GM18867 (cell line): ENCODE measurements around the gene APLF.

Experiments
- ATAC-seq: cut with Tn5 transposase; IDR thresholded peaks from one replicate; pipeline ENCODE4 v1.9.1; 2021; ENCODE audit warnings: mild to moderate bottlenecking, moderate library complexity; ENCODE audit not compliant: unreplicated experiment

APLF gene

GRCh38 chr2:68467077-68467960 lies at the start of gene APLF, which contains the start of gene FBXO48:
Gene APLF (plus strand): TSS chr2:68467585. CDS start chr2:68467732, 147 bp downstream.
Gene FBXO48 (minus strand): TSS chr2:68467294. CDS start chr2:68465145, 2,149 bp downstream.
- peak; percentile 92 for ATAC-seq

- ATAC-seq: no peak
Observed at GRCh38 chr2:68417926-68418325, 49.5 kb upstream of the APLF start.

- no peak for ATAC-seq
Observed at GRCh38 chr2:68418419-68418818, 49.0 kb upstream of the APLF start.

DNA sequence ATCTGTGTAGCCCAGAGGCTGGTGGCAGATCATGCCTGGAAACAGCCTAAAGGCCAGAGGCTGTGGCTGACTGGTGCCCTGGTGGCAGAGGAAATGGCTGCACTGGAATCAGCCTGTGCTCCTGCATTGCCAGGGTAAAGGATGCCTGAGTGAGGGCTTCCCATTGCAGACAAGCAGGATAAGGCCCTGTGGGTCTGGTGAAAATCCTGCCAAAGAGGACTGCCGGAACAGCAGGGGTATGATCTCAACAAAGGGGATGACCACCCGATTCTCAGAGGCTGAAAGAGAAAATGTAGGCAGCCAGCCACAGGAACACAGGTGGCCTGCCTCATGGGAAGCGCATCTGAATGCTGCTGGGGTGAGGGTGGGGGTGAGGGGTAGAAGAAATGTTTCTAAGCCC lies 48.5 kb upstream of the APLF start:
- ATAC-seq: no peak

DNA sequence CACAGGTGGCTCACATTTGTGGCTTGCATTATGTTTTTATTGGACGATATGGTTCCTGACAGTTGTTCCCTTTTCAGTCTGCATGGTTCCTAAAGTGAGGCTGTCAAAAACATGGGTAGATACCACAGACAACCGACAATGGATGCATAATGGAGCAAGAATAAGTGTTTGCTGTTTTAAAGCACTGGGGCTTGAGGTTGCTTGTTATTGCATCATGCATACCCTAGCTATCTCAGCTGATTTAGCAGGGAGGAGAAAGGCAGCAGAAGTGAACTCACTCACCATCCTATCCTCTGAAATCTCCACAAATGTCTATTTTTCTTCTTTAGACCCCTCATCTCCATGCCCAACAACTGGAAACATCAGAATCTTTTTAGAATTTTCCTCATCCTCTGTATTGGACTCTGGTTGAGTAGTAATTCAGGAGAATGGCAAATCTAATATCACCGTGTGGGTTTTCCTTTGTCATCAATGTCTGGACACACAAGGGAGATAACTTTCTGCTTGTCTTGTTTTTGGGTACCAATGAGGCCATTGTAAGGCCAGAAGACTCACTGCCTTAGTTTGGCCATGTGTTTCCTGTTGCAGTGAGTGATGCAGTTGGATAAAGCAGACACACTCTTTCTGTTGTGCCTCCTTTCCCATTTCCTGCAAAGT lies 47.0 kb upstream of the APLF start:
- ATAC-seq: no peak

GRCh38 chr2:68423966-68424650 lies 43.3 kb upstream of the APLF start:
- ATAC-seq: peak; percentile 85

- no peak for ATAC-seq
Observed at GRCh38 chr2:68425503-68425902, 41.9 kb upstream of the APLF start.

DNA sequence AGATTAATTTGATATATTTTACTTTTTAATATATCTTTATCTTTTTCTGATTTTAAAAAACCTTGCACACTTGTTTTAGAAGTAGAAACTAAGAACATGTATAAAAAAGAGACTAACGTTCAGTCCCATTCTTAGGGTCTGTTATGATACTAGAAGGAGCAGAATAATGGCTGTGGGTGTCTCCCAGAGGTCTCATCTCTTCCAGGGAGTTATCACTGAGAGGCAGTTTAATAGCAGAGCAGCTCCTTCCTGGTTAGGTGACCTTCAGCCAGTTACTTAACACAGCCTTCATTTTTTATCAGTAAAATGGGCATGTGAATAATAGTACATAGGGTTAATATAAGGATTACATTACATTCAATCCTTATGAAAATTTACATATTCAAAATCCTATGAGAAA lies 40.9 kb upstream of the APLF start:
- ATAC-seq: no peak

DNA sequence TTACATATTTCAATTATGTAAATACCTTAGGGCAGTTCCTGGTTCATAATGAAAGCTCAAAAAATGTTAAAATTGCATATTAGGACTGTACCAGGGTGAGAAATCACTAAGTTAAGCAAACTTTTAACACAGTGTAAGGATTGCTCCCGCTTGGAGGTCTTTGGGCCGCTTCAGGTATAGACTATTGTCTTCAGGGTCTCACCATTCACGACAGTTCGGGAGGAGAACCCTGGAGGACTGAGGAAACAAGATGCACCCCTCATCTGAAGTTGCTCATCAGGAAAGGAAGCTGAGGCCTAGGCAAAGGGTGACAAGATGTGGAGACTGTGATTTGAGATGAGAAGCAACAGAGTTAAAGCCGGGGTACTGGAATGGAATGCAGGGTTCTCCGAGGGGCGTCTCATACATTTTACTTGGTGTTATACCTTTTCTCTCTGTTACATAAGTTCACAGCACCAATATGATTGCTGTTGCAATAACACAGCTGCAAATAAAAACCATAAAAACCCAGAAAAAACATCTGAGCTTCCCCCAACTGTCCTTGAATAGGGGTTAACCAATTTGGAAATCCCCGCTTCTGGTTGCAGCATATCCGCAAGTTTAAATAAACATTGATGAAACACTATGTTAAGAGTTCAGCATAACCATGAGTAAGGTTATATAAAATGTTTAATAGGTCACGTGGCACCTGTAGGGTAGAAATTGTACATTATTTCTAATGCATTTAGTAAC lies 40.4 kb upstream of the APLF start:
- ATAC-seq: peak; percentile 24

- no peak for ATAC-seq
Observed at GRCh38 chr2:68428126-68428525, 39.3 kb upstream of the APLF start.

DNA sequence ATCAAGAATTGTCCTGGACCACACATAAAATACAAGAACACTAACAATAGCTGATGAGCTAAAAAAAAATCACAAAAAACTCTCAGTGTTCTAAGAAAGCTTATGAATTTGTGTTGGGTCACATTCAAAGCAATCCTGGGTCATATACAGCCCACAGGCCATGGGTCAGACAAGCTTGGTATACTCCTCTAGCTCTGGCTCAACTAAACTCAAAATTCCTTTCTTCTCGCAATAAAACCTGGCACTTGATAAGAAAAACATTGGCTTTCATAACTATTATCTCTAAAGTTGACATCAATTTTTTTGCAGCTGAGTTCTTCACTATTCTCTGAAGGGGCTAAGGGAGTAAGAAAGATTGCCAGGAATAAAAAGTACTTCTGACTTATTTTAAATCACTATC lies 38.6 kb upstream of the APLF start:
- no peak for ATAC-seq

DNA sequence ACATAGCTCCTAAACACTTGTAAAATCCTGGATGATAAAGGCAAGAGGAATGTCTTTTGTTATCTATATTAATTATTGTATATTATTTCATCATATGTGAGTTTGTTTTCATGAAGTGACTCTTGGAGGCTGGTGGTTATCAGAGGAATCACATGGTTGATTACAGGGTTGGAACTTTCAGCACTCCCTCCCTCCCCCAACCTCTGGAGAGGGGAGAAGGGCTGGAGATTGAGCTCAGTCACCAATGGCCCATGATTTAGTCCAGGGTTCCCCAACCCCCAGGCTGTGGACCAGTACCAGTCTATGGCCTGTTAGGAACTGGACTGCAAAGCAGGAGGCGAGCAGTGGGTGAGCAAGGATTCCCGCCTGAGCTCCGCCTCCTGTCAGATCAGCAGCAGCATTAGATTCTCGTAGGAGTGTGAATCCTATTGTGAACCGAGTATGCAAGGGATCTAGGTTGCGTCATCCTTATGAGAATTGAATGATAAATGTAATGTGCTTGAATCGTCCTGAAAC lies 38.0 kb upstream of the APLF start:
- ATAC-seq: no peak

DNA sequence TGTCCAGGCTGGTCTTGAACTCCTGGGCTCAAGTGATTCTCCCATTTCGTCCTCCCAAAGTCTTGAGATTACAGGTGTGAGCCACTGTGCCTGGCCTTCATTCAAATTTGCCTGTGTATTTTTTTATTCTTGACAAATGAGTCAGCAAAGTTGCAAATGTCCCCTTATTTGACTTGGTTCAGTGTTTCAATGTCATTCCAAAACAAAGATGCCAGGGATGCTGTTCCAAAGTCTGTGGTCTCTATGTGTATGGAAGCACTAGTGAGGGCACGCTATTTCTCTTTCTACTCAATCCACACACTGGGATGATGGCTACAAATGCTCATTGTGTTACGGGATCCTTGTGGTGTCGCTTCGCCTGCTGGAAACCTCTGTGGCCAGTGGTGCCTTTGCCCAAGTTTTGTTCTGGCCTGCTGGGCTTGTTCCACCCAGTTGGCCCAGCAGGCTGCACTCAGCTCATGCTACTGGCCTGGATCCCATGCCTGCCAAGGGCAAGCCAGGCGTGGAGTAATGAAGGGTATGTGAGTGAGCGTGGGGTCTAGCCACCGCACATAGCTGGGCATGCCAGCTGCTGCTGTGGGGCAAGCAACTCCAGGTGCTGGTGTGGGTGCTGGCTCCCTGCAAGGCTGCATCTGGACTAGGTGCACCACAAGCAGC lies 35.9 kb upstream of the APLF start:
- ATAC-seq: no peak

GRCh38 chr2:68432696-68433658 lies 34.4 kb upstream of the APLF start:
- no peak for ATAC-seq

GRCh38 chr2:68434981-68435380 lies 32.4 kb upstream of the APLF start:
- ATAC-seq: no peak

- no peak for ATAC-seq
Observed at GRCh38 chr2:68435615-68436014, 31.8 kb upstream of the APLF start.

DNA sequence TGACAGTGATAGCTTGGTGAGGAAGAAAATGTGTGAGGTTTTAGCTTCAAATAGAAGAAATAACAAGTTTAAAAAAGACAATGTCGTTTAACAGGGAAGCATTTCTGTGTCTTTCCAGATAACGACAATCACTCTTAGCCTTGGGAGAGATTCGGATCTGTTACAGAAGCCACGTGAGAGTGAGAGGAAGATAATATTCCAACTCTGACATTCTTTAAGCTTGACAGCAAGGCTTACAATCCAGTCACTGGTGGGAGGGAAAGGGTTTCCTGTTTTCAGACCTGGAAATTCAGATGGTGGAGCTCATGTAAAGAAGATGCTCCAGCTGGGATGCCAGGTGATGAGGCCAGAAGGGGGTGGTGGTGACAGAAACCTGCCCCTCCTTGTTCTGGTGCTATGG lies 31.1 kb upstream of the APLF start:
- no peak for ATAC-seq

DNA sequence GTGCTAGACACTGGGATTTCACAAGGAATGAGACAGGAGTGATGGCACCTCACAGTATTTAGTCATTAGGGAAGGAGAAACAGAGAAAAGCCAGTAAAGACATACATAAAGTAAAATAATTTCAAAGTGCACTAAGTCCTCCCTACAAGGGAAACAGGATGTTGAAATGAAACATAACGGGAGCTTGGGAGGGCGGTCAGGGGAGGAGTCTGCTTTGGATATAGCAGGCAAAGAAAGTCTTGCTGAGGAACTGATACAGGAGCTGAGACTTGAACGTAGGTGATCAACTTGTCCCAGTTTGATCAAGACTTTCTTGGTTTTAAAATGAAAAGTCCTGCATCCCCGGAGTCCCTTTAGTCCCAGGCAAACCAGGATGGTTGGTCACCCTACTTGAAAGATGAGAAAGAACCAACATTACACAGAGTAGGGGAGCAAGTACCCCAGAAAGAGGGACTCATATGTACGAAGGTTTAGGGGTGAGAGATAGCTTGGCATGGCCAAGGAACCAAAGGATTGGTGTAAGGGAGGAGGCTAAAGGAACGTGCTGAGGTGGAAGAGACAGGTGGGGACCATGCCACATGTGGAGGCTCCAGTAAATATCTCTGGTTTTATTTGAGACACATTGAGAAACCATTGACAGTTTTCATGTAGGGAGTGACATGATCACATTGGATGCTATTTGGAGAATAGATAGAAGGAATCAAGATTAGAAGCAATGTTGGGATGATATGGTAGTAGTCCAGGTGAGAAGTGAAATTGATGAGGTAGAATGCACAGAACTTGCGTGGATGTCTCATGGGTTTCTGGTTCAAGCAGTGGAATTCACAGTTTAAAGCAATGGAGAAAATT lies 28.7 kb upstream of the APLF start:
- ATAC-seq: no peak
